GM13977 (cell line): Measurements from ENCODE around the gene PIANP.

Source experiments
- DNase-seq: peaks from one replicate; pipeline ENCODE4 v3.0.0; 2012; ENCODE audit warnings: low spot score
- in situ Hi-C: fragments of 300-500 bp; cut with MboI; formaldehyde crosslinking; loops from one replicate; pipeline ENCODE4 v1.12.0; 2022; ENCODE audit warnings: low sequenced_read_pairs, low pct_unique_long_range_greater_than_20kb, mixed read lengths, inconsistent platforms; ENCODE audit not compliant: unreplicated experiment
- TF ChIP-seq, protein P1 (sequence below): IDR thresholded peaks from 2 replicates; pipeline ENCODE4 v1.5.1; 2012; ENCODE audit warnings: mild to moderate bottlenecking, control low read depth; ENCODE audit not compliant: insufficient read depth; ENCODE audit errors: extremely low read depth, missing control alignments

The PIANP gene

GRCh38 chr12:6703631-6704030 lies 3.0 kb upstream of the PIANP start:
- DNase-seq = no peak
- TF ChIP-seq, protein P1, sequence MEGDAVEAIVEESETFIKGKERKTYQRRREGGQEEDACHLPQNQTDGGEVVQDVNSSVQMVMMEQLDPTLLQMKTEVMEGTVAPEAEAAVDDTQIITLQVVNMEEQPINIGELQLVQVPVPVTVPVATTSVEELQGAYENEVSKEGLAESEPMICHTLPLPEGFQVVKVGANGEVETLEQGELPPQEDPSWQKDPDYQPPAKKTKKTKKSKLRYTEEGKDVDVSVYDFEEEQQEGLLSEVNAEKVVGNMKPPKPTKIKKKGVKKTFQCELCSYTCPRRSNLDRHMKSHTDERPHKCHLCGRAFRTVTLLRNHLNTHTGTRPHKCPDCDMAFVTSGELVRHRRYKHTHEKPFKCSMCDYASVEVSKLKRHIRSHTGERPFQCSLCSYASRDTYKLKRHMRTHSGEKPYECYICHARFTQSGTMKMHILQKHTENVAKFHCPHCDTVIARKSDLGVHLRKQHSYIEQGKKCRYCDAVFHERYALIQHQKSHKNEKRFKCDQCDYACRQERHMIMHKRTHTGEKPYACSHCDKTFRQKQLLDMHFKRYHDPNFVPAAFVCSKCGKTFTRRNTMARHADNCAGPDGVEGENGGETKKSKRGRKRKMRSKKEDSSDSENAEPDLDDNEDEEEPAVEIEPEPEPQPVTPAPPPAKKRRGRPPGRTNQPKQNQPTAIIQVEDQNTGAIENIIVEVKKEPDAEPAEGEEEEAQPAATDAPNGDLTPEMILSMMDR = no peak
- in situ Hi-C loops = no loop called here

DNA sequence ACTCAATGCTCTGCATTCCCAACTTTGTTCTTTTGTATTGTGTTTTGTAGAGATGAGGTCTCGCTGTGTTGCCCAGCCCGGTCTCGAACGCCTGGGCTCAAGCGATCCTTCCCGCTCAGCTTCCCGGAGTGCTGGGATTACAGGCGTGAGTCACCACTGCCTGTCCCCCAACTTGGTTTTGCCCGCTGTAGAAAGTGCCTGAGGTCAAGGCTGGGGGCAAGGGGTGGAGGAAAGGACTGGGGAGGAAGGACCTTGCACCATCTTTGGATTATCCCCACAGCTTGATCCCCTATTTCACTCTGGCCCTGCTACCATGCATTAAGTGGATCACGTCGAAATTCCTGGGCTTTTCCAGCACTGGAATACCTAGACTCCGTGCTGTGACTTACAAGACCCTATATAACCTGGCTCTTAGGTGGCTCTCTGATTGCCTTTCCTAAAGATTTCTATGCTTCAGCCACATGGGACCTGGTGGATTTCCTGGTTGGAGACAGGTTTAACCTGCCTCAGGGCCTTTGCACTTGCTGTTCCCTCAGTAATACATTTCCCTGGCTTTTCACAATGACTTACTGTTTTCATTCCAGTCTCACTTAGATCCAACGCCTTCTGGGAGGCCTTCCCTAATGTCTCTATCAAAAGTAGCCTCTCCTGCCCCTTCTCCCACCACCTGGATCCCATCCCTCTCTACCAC lies 608 bp upstream of the PIANP start:
- DNase-seq = no peak
- TF ChIP-seq, protein P1 = no peak
- in situ Hi-C loops = no loop called here

- in situ Hi-C loops = no loop called here
- TF ChIP-seq, protein P1 = no peak
- DNase-seq = peak; percentile 54
These were observed 498 bp downstream of the PIANP start for GRCh38 chr12:6699989-6700645.

DNA sequence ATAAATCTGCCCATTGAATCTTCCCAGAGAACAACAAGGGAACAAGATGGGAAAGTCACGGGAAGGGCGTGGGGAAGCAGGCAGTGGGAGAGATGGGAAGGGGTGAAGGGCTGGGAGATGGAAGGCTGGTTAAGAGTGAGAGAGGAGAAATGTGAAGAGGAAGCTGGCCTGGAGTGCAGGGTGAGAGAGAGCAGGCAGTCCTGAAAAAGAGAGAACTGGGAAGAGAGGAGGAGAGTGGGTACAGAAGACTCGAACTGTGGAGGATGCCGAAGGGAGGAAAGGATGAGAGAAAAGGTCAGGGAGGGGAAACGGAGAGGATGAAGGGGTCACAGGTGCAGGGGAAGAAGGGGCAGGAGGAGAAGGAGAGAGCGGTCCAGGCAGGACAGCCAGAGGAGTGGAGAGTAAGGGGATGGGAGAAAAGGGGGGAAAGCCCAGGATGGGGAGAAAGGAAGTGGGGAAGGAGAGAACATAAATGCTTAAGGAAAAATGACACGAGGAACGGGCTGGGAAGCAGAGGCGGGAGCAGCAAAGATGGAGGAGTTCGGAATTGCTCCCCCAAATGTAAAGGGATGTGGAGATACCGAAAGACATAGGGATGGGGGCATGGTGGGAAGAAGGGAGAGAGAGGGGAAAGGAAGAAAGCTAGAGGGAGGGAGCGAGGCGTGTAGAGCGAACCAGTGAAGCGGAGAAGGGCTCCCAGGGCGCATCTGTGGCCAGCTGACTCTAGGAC lies 1.2 kb downstream of the PIANP start:
- TF ChIP-seq, protein P1 = no peak
- in situ Hi-C loops = no loop called here
- no peak for DNase-seq

- TF ChIP-seq, protein P1 = no peak
- in situ Hi-C loops = no loop called here
These were observed 2.1 kb downstream of the PIANP start for GRCh38 chr12:6698352-6699046.

More at GRCh38 chr12:6698352-6699046, 2.1 kb downstream of the PIANP start:
- DNase-seq = no peak
